ENCODE data around the gene TNFRSF1B.

TNFRSF1B gene

DNA sequence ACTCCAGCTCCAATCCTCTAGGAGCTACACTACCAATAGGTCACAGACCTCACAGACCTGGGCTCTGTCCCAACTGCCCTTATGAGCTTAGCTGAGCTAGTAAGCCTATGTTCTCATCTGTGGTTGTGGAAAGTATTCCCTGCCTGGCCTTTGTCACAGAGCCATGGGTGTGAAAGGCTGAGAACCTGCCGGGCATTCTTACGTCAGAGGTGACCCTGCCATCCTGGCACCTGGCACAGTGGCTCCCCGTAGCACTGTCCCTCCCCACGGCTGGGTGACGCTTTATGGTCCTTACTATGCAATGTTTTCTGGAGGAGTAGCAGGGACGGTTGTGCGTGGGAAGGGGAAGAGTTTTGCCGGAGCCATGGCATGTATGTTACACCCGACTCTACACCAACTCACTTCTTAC lies 3.5 kb downstream of the TNFRSF1B start:
- TF ChIP-seq, protein P1, sequence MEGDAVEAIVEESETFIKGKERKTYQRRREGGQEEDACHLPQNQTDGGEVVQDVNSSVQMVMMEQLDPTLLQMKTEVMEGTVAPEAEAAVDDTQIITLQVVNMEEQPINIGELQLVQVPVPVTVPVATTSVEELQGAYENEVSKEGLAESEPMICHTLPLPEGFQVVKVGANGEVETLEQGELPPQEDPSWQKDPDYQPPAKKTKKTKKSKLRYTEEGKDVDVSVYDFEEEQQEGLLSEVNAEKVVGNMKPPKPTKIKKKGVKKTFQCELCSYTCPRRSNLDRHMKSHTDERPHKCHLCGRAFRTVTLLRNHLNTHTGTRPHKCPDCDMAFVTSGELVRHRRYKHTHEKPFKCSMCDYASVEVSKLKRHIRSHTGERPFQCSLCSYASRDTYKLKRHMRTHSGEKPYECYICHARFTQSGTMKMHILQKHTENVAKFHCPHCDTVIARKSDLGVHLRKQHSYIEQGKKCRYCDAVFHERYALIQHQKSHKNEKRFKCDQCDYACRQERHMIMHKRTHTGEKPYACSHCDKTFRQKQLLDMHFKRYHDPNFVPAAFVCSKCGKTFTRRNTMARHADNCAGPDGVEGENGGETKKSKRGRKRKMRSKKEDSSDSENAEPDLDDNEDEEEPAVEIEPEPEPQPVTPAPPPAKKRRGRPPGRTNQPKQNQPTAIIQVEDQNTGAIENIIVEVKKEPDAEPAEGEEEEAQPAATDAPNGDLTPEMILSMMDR (IDR thresholded peaks at IDR 0.05): no peak

DNA sequence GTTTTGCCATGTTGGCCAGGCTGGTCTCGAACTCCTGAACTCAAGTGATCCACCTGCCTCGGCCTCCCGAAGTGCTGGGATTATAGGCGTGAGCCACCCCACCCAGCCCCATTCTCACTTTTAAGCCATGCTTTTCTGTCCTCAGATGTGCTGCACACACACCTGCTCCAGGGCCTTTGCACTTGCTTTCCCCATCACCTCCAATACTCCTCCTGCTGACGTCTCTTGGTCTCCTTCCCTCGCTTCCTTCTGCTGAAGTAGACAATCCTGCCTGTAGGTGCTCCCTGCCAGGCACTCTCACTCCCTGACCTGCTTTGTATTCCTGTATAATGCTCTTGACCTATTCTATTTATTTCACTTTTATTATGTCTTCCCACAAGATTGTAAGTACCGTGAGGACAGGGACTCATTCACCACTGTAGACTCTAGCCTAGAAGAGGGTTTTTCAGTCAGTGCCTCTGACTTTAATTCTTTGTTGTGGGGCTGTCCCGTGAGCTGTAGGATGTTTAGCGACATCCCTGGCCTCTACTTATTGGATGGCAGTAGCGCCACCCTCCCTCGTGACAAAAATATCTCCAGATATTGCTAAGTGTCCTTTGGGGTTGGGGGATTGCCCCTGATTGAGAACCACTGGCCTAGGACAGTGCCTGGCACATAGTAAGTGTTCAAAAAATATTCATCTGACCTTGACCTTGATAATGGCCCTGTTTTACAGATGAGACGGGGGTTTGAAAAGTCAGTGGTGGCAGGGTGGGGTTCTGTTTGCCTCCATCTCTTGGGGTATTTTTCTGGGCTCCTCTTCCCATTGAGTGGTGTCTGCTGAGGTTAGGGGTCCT lies 4.6 kb downstream of the TNFRSF1B start:
- TF ChIP-seq, protein P1 (IDR thresholded peaks at IDR 0.05): no peak

- TF ChIP-seq, protein P1 (IDR thresholded peaks at IDR 0.05): no peak
Measured at GRCh38 chr1:12172042-12172851, 5.5 kb downstream of the TNFRSF1B start.

DNA sequence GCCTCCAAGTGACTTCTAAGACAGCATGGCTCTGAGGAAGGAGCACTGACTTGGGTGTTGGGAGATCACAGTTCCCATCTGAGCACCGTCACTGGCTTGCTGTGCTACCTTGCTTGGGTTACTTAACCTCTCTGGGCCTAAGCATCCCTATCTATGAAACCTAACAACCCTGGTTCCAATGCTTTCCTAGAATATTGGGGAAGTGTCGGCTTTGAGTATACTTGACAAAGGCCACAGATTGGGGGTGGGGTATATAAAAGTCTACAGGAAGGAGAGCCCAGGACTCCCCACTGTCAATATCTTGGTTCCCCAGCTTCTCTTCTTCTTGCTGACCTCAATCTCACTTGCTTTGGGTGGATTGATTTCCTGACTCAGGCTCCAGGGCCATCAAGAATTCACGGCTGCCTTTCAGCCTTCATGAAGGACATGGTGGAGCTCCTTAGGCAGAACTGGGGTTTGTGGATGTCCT lies 6.3 kb downstream of the TNFRSF1B start:
- TF ChIP-seq, protein P1 (IDR thresholded peaks at IDR 0.05): no peak

- TF ChIP-seq, protein P1 (IDR thresholded peaks at IDR 0.05): no peak
Measured at GRCh38 chr1:12173631-12174121, 6.9 kb downstream of the TNFRSF1B start.

GRCh38 chr1:12174924-12175810 lies 8.4 kb downstream of the TNFRSF1B start:
- TF ChIP-seq, protein P1 (IDR thresholded peaks at IDR 0.05): no peak
